GM21723 (cell line): ENCODE results near the gene RENBP.

Source experiments
- ATAC-seq: cut with Tn5 transposase; IDR thresholded peaks from one replicate; pipeline ENCODE4 v1.9.1; 2021; ENCODE audit warnings: mild to moderate bottlenecking, moderate library complexity; ENCODE audit not compliant: unreplicated experiment

Gene RENBP

GRCh38 chrX:153934762-153935325, 9.6 kb downstream of the RENBP start, which contains the start of gene NAA10:
NAA10 (minus strand) TSS chrX:153935037; CDS start chrX:153934904, 133 bp downstream.
- peak; percentile 92 for ATAC-seq

GRCh38 chrX:153934148-153934761, 10.2 kb downstream of the RENBP start:
- peak; percentile 19 for ATAC-seq

GRCh38 chrX:153933748-153934147, 10.7 kb downstream of the RENBP start:
- ATAC-seq: no peak

- no peak for ATAC-seq
These were observed 12.1 kb downstream of the RENBP start for GRCh38 chrX:153932220-153932915.

- no peak for ATAC-seq
These were observed 12.7 kb downstream of the RENBP start for GRCh38 chrX:153931748-153932147.

GRCh38 chrX:153931151-153931550, 13.3 kb downstream of the RENBP start:
- no peak for ATAC-seq

GRCh38 chrX:153930011-153930910, 14.2 kb downstream of the RENBP start:
- ATAC-seq: no peak

- no peak for ATAC-seq
These were observed 14.9 kb downstream of the RENBP start for GRCh38 chrX:153929576-153929975.

GRCh38 chrX:153928846-153929245, 15.6 kb downstream of the RENBP start:
- ATAC-seq: no peak

- ATAC-seq: peak; percentile 78
These were observed 16.3 kb downstream of the RENBP start for GRCh38 chrX:153927922-153928760.

- ATAC-seq: no peak
These were observed 16.8 kb downstream of the RENBP start for GRCh38 chrX:153927672-153927921.

- peak; percentile 42 for ATAC-seq
These were observed 17.4 kb downstream of the RENBP start for GRCh38 chrX:153926858-153927671.

- no peak for ATAC-seq
These were observed 17.9 kb downstream of the RENBP start for GRCh38 chrX:153926552-153926857.

GRCh38 chrX:153925739-153926551, 18.5 kb downstream of the RENBP start, which contains the start of gene ARHGAP4:
ARHGAP4 (minus strand) TSS chrX:153926264; CDS start chrX:153926202, 62 bp downstream.
- ATAC-seq: no peak

- no peak for ATAC-seq
These were observed 19.1 kb downstream of the RENBP start for GRCh38 chrX:153925387-153925738.

GRCh38 chrX:153924149-153924861, 20.1 kb downstream of the RENBP start:
- no peak for ATAC-seq

GRCh38 chrX:153922932-153923857, 21.2 kb downstream of the RENBP start:
- ATAC-seq: no peak
